GM12874 (cell line): Measurements from ENCODE around the gene SAMD8.
A peak's percentile ranks its signal among the peaks of the same experiment; 100 is the strongest.

Source experiments
- TF ChIP-seq, protein P1 (sequence below): IDR thresholded peaks from 2 replicates; pipeline ENCODE4 v1.5.1; 2011; ENCODE audit warnings: low read depth, mild to moderate bottlenecking, control low read depth, low read length, moderate library complexity; ENCODE audit not compliant: insufficient read depth

Gene SAMD8

GRCh38 chr10:75097666-75098285 is 13.7 kb upstream of the SAMD8 start:
- TF ChIP-seq, protein P1, sequence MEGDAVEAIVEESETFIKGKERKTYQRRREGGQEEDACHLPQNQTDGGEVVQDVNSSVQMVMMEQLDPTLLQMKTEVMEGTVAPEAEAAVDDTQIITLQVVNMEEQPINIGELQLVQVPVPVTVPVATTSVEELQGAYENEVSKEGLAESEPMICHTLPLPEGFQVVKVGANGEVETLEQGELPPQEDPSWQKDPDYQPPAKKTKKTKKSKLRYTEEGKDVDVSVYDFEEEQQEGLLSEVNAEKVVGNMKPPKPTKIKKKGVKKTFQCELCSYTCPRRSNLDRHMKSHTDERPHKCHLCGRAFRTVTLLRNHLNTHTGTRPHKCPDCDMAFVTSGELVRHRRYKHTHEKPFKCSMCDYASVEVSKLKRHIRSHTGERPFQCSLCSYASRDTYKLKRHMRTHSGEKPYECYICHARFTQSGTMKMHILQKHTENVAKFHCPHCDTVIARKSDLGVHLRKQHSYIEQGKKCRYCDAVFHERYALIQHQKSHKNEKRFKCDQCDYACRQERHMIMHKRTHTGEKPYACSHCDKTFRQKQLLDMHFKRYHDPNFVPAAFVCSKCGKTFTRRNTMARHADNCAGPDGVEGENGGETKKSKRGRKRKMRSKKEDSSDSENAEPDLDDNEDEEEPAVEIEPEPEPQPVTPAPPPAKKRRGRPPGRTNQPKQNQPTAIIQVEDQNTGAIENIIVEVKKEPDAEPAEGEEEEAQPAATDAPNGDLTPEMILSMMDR: peak; percentile 26

- TF ChIP-seq, protein P1: no peak
These were observed 12.4 kb upstream of the SAMD8 start for GRCh38 chr10:75098902-75099673.

DNA sequence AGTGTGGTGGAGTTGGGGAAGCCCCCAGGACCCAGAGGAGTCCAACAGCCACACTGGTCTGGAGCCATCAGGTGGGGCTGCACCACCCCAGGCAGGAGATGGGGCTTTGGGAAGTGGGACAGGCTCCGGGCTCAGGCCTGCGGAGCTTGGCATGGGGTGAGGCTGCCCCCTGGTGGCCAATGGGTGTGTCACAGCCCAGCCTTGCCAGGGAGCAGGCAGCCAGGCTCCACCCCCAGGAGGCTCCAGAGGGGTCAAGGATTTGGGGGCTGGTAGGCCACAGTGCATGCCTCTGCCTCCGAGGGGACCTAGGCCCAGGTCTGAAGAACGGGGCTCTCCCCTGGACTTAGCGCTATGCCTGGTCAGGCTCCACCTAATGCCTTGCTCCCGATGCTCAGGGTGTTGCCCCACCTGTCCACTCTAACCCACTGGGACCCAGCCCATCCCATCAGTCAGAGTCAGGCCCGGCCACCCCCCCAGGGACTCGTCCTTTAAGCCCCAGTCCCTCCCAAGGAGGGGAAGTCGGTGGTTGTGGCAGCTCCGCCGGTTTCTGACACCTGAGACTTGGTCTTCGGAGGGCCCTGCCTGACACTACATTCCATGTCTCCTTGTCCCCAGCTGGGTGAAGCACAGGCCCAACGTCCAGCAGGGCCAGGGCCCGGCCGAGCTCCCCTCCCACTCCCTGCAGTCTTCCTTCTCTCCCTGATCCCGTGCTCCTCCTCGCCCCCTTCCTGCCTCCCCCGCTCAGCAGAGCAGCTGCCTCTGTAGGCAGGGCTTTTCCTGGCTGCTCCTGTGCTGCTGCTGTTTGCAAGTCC is 11.3 kb upstream of the SAMD8 start:
- TF ChIP-seq, protein P1: peak; percentile 97

DNA sequence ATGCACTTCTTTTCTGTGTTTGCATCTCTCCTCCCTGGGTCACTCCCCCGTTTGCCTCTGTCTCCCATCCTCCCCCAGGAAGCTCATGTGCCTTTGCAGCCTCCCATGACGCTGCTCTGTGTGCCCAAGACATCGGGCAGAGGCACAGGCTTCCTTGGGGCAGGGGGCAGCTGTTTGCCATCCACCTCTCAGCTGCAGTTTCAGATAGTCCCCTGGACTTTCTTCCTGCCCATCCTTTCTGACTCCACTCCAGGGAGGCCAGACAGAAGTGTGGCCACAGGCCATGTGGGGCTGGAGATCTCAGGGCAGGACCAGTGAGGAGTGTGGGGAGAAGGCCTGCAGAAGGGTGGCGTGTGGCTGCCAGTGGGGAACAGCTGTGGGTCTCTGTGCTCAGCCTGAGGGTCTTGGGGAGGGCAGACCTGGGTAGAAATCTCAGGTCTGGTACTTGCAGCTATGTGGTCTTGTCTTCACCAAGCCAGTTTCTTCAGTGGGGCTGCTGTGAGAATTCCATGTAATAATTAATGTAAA is 10.6 kb upstream of the SAMD8 start:
- TF ChIP-seq, protein P1: no peak

- TF ChIP-seq, protein P1: no peak
These were observed 9.8 kb upstream of the SAMD8 start for GRCh38 chr10:75101416-75102251.

DNA sequence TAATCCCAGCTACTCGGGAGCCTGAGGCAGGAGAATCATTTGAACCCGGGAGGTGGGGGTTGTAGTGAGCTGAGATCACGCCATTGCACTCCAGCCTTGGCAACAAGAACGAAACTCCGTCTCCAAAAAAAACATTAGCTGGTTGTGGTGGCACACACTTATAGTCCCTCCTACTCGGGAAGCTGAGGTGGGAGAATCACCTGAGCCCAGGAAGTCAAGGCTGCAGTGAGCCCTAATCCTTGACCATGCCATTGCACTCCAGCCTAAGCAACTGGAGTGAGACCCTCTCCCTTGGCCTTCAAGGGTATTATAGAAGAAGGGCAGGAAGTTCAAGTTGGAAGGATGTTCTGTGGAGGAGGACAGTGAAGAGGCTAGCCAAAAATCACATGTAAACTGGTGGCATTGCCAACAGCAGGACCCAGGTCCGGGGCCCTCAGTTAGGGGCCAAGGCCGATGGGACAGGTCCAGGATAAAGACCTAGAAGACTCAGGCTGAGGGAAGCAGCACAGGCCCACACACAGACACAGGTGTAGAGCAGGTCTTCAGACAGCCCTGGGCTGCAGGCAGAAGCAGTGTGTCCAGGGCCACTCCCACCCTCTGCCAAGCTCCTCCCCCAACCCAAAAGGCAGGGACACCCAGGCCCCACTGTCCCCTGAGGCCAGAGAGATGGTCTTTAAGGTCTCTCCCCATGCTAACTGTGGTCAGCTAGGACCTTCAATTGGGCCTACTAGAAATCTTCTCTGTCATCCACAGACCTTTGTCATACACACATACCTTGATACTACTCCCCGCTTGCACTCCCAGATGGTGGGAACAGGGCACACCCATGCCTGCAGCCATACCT is 8.4 kb upstream of the SAMD8 start:
- TF ChIP-seq, protein P1: no peak
